Breast epithelium (tissue), 4 donors: ENCODE data around the gene RPS28. TPM values are rescaled to one million over a fixed set of nuclear protein-coding genes. Genes with fewer than 3 reads are reported as not detected.
A peak's percentile ranks its signal among the peaks of the same experiment; 100 is the strongest.

Experiments
- DNase-seq, 2 donors: peaks; one replicate each; pipeline ENCODE4 v3.0.0-alpha.2; 2019; ENCODE audit warnings: low spot score in 2 of 2
- H3K27ac ChIP-seq, 2 donors: fragments of 200-600 bp; sonication (generic) in 1 of 2; one replicate each; pipeline ENCODE4 v1.5.1; 2016 to 2019; ENCODE audit warnings: mild to moderate bottlenecking in 1 of 2
- H3K27me3 ChIP-seq, 2 donors: fragments of 200-600 bp; sonication (generic) in 1 of 2; one replicate each; pipeline versions ENCODE4 v1.5.1 to v1.6.0; 2017 to 2019; ENCODE audit warnings: control low read depth in 1 of 2, mild to moderate bottlenecking in 1 of 2
- H3K36me3 ChIP-seq: fragments of 200-600 bp; one replicate; pipeline ENCODE4 v1.5.1; 2019
- H3K4me1 ChIP-seq, 2 donors: fragments of 200-600 bp; sonication (generic); one replicate each; pipeline ENCODE4 v1.5.1; 2016 to 2019; ENCODE audit warnings: control low read depth in 1 of 2
- H3K4me3 ChIP-seq, 3 donors: fragments of 200-600 bp; sonication (generic); 1 replicate in 2 of 3; 2 replicates in 1 of 3; pipeline ENCODE4 v1.5.1; 2016 to 2019; ENCODE audit warnings: mild to moderate bottlenecking in 3 of 3, moderate library complexity in 2 of 3
- H3K9me3 ChIP-seq, 2 donors: fragments of 200-600 bp; sonication (generic) in 1 of 2; one replicate each; pipeline ENCODE4 v1.5.1; 2016 to 2019; ENCODE audit warnings: control low read depth in 1 of 2
- CTCF ChIP-seq, 3 donors: fragments of 450-650 bp; IDR thresholded peaks; one replicate each; pipeline ENCODE4 v1.5.1; 2016 to 2017; ENCODE audit warnings: antibody characterized with exemption in 3 of 3, mild to moderate bottlenecking in 3 of 3, moderate library complexity in 3 of 3
- POLR2A ChIP-seq: fragments of 450-650 bp; IDR thresholded peaks from one replicate; pipeline ENCODE4 v1.6.1; 2016; ENCODE audit warnings: antibody characterized with exemption, mild to moderate bottlenecking, moderate library complexity
- POLR2AphosphoS5 ChIP-seq, 3 donors: sonication (generic); formaldehyde crosslinking; IDR thresholded peaks; one replicate each; pipeline ENCODE4 v1.6.1; 2017; ENCODE audit warnings: antibody characterized with exemption in 3 of 3
- intact Hi-C: fragments of 100-400 bp; cut with DNase I; formaldehyde crosslinking; loops from one replicate; pipeline ENCODE4 v1.15.1; 2023; ENCODE audit warnings: low total_unique reads
- total RNA-seq, 3 donors: library from RNA; depleted of rRNA; stranded (reverse); fragments of >200 nt; gene quantifications; one replicate each; pipeline ENCODE4 v1.1.0, GENCODE V29; 2016

Gene RPS28
- total RNA-seq, 3 donors from 2014 or later: 676 to 1,337 (median 789) TPM

- no peak overlapping the region for H3K4me3 ChIP-seq
- no peaks in the 10 kb centered on the region for H3K27me3 ChIP-seq
- H3K36me3 ChIP-seq: no peaks in the 10 kb centered on the region
- intact Hi-C loops: no loop called here
- TF ChIP-seq POLR2AphosphoS5 (IDR thresholded peaks at IDR 0.05) (no peak), POLR2A (no peak), CTCF (IDR thresholded peaks at IDR 0.05) (no peak)
- H3K4me1 ChIP-seq: peaks cover 0 to 23% of the 10 kb centered on the region in 2 donors
- H3K27ac ChIP-seq: no peak overlapping the region
- DNase-seq: no peak
- no peaks in the 10 kb centered on the region for H3K9me3 ChIP-seq
Observed at GRCh38 chr19:8360196-8360595, 38.9 kb downstream of the RPS28 start.

GRCh38 chr19:8361921-8362793, 40.9 kb downstream of the RPS28 start:
- H3K9me3 ChIP-seq: no peaks in the 10 kb centered on the region
- intact Hi-C loops: no loop called here
- H3K27me3 ChIP-seq: no peaks in the 10 kb centered on the region
- TF ChIP-seq POLR2AphosphoS5 (IDR thresholded peaks at IDR 0.05): peak; percentile 86 to 97 (median 88)
- TF ChIP-seq CTCF (IDR thresholded peaks at IDR 0.05): no peak
- H3K36me3 ChIP-seq: no peaks in the 10 kb centered on the region
- H3K27ac ChIP-seq: peak overlapping the region; percentile 88 to 94
- H3K4me1 ChIP-seq: peaks cover 4 to 23% of the 10 kb centered on the region in 2 donors
- peak; percentile 97 to 98 for DNase-seq
- no peak overlapping the region for H3K4me3 ChIP-seq

GRCh38 chr19:8363803-8364771, 42.8 kb downstream of the RPS28 start, which contains the start of gene ANGPTL4:
ANGPTL4 (plus strand) TSS chr19:8364155; CDS start chr19:8364322, 167 bp downstream.
- no peaks in the 10 kb centered on the region for H3K36me3 ChIP-seq
- peak within 1 kb of the TSS; percentile 65 to 99 (median 73) for H3K4me3 ChIP-seq
- H3K27ac ChIP-seq: peak within 1 kb of the TSS; percentile 88 to 94
- DNase-seq: peak; percentile 58 to 74
- no peaks in the 10 kb centered on the region for H3K9me3 ChIP-seq
- no peaks in the 10 kb centered on the region for H3K27me3 ChIP-seq
- TF ChIP-seq POLR2A (peak; percentile 78), POLR2AphosphoS5 (IDR thresholded peaks at IDR 0.05) (peak in 2 of 3 donors; percentile 55 to 82), CTCF (IDR thresholded peaks at IDR 0.05) (peak in 2 of 3 donors; percentile 8 to 18)
- intact Hi-C loops: no loop called here
- peaks cover 11 to 35% of the 10 kb centered on the region in 2 donors for H3K4me1 ChIP-seq

GRCh38 chr19:8366121-8366581, 44.9 kb downstream of the RPS28 start:
- no peaks in the 10 kb centered on the region for H3K36me3 ChIP-seq
- peaks cover 11 to 35% of the 10 kb centered on the region in 2 donors for H3K4me1 ChIP-seq
- peak overlapping the region; percentile 81 to 93 for H3K27ac ChIP-seq
- H3K27me3 ChIP-seq: no peaks in the 10 kb centered on the region
- DNase-seq: no peak
- H3K4me3 ChIP-seq: peak overlapping the region; percentile 65 to 99 (median 73)
- intact Hi-C loops: no loop called here
- TF ChIP-seq CTCF (IDR thresholded peaks at IDR 0.05) (no peak), POLR2AphosphoS5 (IDR thresholded peaks at IDR 0.05) (peak in 1 of 3 donors; percentile 9), POLR2A (no peak)
- H3K9me3 ChIP-seq: no peaks in the 10 kb centered on the region
